ENCODE measurements around the gene SGCA.
A peak's percentile ranks its signal among the peaks of the same experiment; 100 is the strongest.

The SGCA gene

DNA sequence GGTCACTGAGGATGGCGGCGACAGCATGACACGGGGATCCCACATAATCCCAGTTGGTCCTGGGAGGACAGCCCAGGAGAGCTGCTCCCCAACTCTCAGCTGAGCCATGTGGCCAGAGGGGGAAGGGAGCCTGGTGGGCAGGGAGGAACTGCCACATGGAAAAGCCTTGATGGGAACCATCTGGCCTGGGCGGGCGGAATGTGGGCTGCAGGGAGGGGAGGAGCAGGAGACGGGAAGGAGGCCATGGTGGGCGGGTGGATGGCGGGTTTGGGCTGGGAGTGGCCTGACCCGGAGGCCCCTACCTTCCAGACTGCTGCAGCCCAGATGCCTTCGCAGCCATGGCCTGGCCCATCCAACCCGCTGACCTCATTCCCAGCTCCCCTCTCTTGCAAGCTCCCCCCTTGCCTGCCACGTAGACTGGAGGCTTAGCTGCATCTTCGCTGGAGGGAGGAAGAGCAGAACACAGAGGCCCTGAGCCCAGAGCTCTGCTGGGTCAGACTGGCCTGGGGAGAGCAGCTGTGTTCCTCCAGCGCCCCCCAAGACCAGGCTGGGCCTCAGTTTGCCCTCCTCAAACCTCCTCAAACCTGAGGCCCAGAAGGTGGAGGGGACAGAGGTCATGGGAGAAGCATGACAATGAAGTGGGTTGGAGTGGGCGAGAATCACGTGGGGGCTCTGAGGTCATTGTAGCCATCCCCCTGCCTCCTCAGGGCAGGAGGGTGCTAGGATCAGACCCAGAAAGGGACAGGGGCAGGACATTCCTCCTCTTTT is 43.9 kb downstream of the SGCA start:
- peak; percentile 100 for DNase-seq (ENCODE audit: low read depth)

DNA sequence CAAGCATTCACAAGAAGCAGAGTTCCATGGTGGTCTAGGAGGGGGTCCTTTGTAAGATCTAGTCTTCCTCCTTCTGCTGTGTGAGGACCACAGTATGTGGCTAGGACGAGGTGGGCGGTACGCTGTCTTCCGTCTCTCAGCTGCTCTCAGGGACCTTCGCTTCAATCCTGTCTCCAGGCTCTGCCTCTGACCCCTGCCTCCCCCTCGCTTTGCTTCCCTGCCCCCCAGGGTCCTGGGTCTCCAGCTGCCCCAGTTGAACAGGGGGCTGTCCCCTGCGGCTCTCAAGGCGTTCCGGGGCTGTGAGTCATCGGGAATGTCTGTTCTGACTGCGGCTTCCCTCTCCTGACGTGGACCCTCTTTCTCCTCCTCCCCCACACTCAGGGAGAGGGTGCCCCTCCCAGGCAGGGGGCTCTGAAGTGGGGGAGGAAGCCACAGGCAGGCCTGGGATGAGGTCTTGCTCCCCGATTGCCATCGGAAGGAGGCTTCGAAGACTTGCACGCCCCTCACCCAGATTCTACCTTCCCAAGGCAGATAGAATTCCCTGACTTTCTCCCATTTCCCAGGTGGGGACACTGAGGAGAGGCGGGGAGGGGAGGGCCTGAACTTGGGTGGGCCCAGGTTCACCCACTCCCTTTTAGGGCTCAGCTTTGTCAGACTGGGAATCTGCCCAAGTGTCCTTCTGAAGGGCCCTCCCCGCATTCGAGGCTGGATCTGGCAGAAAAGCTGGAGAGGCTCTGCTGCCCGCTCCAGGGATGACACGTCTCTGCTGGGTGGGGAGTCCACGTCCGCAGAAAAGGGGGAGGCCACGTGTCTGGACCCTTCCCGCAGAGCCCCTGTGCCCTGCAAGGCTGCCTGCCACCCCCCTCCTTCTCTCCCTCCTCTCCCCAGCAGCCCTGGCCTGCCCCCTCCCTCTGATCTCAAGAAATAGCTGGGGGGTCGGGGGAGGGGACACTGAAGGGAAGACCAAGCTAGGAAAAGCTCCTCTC is 44.7 kb downstream of the SGCA start:
- peak; percentile 100 for DNase-seq (ENCODE audit: low read depth)

DNA sequence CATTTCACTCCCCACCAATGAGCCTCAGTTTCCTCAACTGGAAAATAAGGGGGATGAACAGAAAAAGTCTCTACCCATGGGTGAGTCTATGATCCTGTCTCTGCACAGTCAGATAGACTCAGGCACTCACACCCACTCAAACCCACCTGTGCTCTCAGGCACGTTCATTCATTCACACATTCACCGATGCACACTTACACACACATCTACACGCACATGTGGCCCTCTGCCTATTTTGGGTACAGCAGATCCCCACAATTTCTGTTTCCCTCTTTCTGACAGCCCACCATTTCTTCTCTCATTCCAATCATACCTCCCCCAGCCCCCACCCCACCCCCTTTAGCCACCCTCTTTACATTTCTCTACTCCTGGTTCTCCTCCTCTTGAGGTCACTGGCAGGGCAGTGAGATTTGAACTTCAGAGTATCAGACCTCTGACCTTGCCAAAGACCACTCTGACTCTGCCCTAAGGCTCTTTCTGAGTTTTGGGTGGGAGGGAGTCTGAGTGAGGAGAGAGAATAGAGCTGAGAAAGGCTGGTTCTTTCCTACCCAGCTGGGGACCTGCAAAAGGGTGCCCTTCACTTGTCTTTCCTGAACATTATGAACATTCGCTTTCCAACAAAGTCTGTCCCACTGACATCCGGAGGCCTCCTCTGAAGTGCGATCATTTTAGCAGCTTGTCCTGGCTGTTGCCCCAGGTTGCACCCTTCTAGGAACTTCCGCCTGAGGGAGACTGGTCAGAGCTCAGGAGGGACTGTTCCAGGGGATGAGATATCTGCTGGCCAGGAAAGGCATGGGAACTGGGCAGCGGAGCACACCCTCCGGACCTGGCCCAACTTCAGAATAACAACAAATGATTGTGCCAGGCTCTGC is 45.7 kb downstream of the SGCA start:
- peak; percentile 90 for DNase-seq (ENCODE audit: low read depth)

DNA sequence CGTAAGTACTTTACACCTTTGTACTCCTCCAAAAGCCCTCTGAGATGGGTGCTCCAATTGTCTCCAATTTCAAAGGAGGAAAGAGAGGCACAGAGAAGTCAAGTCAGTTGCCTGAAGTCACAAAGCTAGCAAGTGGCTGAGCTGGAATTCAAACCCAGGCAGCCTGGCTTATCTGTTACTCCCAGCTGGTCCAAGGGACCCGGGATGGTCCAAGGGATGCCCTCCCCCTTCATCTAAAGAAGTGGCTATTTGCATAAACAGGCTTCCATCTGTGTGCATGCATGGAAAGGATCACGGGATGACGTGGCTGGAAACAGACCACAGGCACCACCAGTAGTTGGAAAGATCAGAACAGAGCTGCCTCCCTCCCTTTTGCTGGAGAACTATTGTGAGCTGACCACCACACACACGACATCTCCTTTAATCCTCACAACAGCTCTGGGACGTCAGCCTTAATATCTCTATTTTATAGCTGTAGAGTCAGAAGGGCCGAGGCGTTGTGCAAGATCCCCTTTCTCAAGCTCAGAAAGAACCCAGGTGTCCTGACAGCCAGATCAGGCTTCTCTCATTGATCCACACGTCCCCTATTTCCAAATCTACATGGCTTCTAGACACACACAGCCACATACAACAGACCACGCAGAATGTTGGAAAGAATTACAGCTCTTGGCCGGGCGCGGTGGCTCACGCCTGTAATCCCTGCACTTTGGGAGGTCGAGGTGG is 46.5 kb downstream of the SGCA start:
- DNase-seq (ENCODE audit: low read depth), result peak; percentile 95

DNA sequence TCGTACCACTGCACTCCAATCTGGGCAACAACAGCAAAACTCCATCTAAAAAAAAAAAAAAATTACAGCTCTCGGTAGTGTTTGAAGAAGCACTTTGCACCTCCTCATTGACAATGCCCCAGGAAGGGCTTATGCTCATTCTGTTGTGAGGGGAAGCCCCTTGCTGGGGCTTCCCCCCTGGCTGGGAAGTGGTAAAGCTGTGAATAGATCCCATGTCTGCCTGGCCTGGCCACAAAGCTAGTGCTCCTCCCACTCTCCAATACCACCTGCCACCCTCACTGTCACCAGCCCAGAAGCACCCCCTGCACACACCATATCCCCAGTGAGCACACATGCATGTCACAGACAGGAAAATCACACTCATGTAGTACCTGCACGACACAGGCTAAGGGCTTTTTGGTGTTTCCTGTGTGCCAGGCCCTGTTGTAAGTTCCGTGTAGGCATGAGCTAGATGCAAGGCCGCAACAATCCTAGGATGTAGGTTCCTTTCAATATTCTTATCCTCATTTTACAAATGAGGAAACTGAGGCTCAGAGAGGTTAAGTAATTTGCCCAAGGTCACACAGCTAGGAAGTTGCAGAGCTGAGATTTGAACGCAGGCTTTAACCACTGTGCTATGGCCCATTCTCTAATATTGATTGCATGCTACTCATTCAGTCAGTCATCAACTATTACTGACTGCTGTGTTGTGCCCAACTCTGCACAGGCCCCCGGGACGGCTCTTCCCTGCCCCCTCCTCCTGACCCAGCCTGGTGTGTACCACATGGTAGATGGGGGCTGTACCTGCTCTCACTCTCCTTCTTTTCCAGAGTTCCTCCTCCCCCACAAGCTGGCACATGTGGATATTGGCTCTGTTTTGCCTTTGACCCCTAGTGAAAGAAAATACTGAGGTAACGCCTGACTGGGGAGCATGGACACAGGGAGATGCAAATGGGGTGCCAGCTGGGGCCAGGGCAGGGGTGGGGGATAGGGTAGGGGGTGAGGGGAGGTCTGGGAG is 47.5 kb downstream of the SGCA start:
- DNase-seq (ENCODE audit: low read depth), result no peak

DNA sequence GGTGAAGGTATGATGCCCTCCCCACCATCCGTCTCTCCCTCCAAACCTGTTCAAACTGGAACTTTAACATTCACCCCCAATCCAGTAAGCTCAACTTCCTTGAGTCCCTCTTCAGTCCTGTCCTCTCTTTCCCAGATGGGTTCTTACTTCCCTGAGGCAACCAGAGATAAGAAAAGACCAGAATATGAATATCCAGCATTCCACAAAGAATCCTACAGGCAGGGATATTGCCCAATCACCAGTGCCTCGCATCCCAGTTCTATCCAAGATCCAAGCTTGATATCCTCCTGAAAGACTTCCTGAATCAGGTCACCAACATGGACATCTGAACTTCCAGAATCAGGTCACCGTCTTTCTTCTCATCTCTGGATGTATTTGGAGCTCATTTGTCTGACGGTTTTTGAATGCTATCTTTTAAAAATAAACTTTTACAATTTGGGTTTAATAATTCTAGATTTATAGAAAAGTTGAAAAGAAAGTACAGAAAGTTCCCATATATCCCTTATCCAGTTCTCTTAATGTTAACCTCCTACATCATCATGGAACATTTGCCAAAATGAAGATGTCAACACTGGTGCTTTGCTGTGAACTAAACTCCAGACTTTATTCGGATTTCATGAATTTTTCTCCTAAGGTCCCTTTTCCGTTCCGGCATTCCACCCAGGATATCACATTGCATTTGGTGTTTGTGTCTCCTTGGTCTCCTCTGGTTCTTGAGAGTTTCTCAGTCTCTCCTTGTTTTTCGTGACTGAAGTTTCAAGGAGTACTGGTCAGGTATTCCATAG is 49.4 kb downstream of the SGCA start:
- peak; percentile 88 for DNase-seq (ENCODE audit: low read depth)

DNA sequence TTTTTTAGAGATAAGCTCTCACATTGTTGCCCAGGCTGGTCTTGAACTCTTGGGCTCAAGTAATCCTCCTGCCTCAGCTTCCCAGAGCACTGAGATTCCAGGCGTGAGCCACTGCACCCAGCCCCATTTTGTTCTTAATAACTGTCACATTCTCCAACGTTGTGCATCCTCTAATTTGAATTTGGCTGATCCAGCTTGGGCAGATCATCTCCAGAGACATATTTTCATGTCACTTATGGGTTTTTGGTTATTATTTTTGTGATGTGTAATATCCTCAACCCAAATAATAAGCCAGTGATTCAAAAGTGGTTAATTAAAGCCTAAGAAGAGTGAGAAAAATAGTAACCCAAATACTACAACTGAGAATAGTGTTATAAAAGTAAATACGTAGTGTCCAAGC is 51.8 kb downstream of the SGCA start:
- DNase-seq (ENCODE audit: low read depth), result peak; percentile 21

DNA sequence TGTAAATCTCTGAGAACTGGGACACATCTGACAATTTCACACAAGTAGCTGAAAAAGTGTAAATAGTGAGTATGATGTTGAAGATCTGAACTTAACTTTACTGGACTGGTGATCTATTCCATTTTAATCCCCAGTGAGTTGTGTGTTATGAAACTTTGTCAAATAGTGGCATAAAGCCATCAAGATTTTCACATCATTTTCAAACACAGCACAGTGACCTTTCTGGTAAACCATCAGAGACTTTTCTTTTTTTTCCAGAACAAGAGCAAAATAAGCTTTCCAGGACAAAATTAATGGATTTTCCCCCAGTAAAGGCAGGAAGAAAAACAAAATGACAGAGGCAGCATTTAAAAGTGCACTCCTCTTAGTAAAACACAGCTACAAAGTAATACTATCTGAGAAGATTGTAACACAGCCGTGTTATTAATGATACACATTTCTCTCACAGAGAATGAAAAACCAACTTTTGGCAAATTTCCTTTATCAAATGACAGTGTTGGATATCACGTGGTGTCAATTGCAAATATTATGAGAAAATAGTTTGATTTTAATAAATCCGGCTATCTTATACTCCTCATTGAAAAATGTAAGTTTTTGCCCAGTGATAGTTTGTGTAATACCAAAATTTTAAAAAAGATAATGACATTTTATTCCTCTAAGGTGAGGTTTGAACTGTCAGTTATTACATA is 52.4 kb downstream of the SGCA start:
- DNase-seq (ENCODE audit: low read depth), result peak; percentile 58

DNA sequence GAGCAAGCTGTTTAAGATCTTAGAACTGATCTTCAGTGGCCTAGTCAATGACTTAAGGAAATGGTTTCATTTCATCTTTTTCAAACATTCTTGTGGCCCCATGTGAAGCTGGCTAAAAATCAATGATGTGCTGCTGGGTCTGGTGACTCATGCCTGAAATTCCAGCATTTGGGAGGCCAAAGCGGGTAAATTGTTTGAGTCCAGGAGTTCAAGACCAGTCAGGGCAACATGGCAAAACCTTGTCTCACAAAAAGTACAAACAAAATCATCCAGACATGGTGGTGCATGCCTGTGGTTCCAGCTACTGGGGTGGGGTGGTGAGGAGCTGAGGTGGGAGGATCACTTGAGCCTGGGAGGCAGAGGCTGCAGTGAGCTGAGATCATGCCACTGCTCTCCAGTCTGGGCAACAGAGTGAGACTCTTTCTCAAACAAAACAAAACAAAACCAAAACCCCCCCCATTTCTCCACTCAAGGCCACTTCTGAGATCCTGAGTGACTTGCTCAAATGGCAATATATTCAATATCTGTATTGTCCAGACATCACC is 53.0 kb downstream of the SGCA start:
- peak; percentile 98 for DNase-seq (ENCODE audit: low read depth)

DNA sequence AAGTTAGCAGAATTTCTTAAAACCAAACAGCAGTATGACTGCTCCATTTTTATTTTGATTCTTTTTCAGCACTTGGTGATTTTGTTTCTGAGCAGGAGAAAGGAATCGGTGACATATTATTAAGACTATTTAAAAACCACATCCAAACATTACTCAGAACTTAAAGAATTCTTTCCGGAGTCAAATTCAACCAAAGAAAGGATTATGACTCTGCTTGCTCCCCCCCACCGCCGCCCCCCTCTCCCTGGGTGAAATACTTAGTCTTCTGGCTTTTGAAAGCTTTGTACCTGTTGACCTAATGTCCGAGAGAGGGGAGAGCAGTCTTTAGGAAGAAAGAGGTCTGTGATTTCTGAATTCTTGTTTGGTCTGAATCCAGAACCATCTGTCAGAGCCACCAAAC is 53.5 kb downstream of the SGCA start:
- peak; percentile 93 for DNase-seq (ENCODE audit: low read depth)

DNA sequence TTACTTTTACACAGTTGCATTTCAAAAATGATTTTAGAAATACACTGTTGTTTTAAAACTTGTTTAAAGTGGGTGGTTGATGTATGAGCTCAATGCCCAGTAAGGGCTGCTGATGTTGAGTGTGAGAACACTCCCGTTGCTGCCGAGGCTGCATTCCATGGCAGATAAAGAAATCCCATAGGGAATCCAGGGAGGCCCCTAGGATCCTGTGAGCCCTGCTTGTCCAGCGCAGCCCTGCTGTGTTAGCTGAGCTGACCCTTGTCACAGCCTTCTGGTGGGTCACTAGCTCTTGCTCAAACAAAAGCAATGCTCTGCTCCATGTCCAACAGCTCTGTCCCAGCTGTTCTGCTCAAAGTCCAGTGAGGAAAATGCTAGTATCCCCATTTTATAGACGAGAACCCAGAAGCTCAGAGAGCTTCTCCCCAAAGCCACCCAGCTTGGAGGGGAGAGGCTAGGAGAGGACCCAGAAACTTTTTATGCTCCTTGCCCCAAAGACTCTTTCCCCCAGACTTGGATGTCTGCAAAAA is 54.2 kb downstream of the SGCA start:
- DNase-seq (ENCODE audit: low read depth), result peak; percentile 86

DNA sequence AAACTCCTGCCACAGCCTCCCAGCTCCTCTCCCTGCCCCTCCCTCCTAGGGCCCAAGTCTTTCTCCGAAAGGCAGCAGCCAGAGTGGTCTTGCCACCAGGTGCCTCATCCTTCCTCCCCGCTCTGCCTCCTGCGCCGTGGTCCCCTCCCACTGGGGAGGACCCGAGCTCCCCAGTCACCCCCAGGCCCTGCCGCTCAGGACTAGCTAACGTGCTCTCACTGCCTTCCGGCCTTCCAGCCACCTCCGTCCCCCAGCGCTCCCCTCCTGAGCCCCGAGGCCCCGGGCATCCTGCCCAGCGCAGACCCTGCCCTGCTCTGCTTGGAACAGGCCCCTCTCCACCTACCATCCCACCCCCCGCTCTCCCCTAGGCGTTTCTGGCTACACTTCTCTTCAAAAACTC is 55.0 kb downstream of the SGCA start:
- no peak for DNase-seq (ENCODE audit: low read depth)

DNA sequence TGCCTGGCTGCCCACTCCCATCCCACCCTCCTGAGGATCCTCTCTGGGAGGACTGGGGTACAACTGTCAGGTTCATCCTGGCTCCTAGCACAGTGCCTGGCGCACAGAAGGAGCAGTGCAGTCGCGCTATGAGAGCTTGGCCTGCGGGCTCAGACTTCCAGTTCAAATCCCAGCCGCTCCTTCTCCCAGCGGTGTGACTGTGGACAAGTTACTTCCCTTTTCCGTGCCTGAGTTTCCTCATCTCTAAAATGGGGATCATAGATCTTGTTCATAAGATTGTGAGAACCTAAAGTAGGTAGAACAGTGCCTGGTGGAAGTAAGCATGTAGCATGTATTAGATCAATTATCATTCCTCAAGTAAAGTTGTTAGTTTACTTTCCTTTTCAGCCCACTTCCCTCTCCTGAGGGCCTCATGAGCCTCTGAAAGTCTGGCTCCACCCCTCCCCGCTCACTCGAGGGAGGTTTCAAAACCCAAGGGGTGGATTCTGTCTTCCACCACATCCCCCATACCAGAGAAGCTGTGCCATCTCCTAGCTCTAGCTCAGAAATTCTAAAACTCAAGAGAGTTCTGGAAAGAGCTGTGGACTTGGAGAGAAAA is 55.6 kb downstream of the SGCA start:
- peak; percentile 86 for DNase-seq (ENCODE audit: low read depth)

DNA sequence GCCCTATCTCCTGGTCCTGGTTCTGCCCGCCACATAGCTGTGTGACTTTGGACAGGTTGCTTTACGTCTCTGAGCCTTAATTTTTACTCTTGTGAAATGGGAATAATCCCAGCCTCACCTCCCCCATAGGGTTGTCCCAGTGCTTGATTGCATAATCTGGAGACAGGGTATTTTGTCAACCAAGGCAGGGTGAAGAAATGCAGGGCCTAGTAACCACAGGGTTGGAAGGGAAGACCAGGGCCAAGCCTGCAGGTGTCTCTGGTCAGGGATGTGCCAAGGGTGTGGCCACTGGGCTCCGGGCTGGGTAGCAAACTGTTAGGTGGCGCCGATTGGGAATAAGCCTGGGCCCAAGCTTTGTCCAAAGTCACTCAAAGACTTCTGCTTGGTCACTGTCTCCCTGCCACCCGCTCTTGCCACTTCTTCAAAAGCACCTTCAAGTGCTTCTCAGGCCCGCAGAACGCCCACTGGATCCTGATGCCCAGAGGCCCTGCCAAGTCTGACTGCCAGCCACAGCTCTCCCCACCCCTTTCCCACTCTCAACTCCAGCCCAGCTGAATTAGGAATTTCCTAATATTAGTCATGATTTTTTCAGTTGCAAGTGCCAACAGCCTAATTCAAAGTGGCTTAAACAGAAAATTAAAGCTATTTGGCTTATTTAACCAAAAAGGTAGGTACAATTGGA is 56.2 kb downstream of the SGCA start:
- DNase-seq (ENCODE audit: low read depth), result peak; percentile 80

DNA sequence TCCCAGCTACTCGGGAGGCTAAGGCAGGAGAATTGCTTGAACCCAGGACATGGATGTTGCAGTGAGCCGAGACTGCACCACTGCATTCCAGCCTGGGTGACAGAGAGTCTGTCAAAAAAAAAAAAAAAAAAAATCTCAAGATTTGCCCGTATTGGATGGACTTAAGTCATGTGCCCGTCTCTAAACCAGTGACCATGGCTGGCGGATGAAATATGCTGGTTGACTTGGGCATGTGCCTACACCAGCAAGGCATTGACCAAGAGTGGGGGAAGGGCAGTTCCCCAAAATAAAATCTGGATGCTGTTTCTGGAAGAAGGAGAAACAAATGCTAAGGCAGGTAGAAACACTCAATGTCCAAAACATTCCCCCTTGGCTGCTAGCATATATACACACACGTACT is 57.1 kb downstream of the SGCA start:
- DNase-seq (ENCODE audit: low read depth), result no peak
